NOMO-1 treated with dmso at 0.1 percent for 144 hours (cell line): ENCODE data around the gene FFAR3.
"Not testable (repeated sequence)": the region's sequence is repeated elsewhere in the genome, so short reads cannot be mapped to it uniquely, and the experiment has no call there.

Source experiments
- DNase-seq: peaks from one replicate; lab custom pipeline; 2025; ENCODE audit not compliant: unreplicated experiment; lab: John Stamatoyannopoulos, UW

FFAR3 gene

DNA sequence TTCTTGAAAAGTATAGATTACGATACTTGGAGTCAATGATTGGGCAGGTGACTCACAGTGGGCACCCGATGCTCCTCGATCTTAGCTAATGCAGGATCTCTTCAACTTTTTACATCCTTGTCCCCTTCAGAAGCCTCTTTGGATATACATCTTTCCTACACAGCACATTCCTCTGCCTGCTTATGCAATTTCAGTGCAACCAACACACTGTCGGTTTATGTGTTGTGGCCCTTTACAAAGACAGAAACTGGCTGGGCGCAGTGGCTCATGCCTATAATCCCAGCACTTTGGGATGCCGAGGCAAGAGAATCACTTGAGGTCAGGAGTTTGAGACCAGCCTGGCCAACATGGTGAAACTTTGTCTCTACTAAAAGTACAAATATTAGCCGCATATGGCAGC, 15.2 kb downstream of the FFAR3 start:
- no peak for DNase-seq

DNA sequence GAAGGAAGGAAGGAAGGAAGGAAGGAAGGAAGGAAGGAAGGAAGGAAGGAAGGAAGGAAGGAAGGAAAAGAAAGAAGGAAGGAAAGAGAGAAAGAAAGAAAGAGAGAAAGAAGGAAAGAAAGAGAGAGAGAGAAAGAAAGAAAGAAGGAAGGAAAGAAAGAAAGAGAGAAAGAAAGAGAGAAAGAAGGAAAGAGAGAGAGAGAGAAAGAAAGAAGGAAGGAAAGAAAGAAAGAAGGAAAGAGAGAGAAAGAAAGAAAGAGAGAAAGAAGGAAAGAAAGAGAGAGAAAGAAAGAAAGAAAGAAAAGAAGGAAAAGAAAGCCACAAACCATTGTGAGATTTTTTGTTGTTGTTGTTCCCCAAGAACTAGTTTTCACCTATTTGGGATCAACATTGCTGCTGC, 15.8 kb downstream of the FFAR3 start:
- DNase-seq, result not testable (repeated sequence)

DNA sequence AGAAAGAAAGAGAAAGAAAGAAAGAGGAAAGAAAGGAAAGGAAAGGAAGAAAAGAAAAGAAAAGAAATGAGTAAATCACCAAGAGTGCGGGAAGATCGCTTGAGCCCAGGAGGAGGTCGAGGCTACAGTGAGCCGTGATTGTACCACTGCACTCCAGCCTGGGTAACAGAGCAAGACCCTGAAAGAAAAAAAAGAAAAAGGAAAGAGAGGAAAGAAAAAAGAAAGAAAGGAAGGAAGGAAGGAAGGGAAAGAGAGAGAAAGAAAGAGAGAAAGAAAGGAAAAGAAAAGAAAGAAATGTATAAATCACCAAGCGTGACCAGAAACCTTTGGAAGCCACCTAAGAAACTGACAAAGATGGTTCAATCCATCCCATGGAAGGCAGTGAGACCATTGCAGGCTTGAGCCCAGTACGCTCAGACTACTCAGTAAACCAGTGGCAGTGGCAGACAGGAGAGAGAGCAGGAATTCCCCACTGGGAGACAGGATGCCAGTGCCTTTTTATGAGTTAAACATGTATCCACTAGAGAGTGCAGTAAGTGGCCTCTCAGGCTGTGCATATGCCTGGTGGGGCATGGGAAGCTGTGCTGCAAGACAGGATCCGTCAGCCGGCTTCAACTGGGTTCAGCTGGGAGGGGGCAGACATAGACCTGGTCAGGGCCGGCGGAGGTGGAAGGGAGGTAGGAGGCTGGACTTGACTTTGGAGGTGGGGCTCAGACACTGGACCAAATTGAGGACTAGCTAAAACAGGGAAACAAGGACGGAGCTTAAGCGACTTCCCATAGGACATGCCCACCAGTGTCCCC, 17.4 kb downstream of the FFAR3 start:
- DNase-seq, result no peak

DNA sequence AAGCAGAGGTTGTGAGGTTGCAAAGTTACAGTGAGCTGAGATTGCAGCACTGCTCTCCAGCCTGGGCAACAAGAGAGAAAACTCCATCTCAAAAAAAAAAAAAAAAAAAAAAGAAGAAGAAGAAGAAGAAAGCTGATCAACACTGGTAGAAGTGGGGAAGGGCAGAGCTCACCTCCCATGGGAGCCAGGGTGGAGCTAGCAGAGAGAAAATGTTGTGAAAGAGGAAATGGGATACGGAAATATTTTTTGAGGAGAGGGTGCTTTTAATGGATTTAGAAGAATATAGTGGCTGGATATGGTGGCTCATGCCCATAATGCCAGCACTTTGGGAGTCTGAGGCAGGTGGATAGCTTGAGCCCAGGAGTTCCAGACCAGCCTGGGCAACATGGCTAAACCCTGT, 19.4 kb downstream of the FFAR3 start:
- DNase-seq, result no peak

DNA sequence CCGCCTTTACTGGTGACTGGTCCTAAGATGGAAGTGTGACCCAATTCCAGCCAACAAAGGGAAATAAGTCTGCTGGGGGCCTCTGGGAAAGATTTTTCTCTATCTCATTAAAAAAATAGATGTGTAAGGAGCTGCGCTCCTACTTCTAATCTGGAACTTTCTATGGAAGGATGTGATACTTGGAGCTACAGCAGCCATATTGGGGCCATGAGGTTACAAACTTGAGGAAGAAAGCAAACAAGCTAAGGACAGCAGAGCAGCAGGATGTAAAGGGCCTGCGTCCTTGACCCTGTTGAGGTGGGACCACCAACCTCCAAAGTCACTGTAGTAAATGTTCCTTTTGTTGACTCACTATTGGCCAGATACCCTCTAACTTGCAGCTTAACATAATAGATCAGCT, 20.1 kb downstream of the FFAR3 start:
- no peak for DNase-seq

DNA sequence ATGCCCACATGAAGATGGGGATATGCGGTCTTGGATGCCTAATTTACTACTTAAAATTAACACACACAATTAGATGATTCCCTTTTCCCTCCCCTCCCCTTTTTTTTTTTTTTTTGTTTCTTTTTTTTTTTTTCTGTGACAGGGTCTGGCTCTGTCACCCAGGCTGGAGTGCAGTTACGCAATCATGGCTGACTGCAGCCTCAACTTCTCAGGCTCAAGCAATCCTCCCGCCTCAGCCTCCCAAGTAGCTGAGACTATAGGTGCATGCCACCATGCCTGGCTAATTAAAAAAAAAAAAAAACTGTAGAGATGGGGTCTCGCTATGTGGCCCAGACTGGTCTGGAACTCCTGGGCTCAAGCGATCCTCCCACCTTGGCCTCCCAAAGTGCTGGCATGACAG, 21.3 kb downstream of the FFAR3 start:
- not testable (repeated sequence) for DNase-seq

DNA sequence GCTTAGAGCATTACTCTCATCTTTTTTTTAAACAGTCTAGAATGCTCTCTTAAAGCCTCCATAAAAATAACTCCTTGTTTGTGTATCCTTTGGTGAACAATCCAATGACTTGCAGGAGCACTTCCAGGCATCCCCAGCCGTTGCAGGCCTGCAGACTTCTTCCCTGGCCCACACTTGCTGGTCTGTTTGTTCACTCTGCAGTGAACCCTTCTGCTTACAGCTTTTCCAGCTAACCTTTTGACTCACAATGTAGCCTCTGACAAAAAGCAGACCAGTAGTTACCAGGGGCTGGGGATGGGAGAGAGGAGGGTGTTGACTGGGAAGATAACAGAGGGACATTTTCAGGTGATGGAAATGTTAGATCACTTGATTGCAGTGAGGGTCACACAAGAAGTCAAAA, 21.7 kb downstream of the FFAR3 start:
- no peak for DNase-seq

DNA sequence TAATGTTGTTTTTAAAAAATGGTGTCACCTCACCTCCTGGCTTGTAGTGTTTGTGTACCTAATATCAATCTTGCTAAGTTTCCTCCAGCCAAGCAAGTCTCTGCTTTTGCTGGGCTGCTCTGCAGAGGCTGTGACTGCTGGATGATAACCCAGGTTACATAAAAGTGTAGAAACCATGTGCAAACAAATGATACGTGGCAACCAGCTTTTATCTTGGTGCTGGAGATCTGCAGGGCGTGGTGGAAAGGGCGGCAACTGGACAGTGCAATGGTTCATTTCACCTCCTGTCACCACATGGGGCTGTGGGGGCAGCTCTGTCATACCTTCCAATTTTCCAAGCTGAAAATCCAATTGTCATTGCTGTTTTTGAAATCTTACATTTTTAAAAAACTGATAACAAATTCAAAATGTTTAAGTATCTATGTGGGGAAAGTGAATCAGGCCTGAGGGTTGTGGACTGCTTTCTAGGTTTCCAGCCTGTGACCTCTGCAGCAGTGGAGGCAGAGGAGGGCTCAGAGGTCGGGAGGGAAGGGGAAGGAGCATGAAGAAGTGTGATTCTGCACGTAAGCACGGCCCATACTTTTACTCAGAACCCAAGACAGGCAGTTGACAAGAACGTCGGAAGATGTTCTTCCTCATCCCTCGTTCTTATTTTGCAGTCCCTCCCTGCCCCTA, 22.3 kb downstream of the FFAR3 start:
- DNase-seq, result no peak

DNA sequence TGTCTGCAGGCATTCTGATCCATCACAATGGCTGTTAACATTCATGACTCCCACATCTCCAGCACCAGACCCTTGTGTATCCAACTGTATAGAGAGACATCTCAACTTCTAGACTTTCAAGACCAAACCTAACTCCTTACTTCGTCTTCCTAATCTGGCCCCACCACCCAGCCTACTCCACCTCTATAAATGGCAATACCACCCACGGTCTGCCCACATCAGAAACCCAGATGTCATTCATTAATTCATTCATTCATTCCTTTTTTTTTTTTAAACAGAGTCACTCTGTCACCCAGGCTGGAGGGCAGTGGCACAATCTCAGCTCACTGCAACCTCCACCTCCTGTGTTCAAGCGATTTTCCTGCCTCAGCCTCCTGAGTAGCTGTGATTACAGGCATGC, 23.1 kb downstream of the FFAR3 start:
- no peak for DNase-seq

DNA sequence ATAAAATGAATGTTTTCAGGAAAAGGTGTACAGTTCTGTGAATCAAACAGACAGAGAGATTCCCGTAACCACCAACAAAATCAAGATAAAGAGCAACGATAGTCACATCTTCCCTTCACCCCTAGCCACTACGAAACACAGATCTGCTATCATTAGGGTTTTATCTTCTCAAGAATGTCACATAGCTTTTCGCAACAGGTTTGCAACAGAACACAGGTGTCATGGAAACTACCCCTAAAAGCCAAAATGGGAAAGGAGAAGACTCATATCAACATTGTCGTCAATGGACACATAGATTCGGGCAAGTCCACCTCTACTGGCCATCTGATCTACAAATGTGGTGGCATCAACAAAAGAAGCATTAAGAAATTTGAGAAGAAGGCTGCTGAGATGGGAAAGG, 23.7 kb downstream of the FFAR3 start:
- no peak for DNase-seq

DNA sequence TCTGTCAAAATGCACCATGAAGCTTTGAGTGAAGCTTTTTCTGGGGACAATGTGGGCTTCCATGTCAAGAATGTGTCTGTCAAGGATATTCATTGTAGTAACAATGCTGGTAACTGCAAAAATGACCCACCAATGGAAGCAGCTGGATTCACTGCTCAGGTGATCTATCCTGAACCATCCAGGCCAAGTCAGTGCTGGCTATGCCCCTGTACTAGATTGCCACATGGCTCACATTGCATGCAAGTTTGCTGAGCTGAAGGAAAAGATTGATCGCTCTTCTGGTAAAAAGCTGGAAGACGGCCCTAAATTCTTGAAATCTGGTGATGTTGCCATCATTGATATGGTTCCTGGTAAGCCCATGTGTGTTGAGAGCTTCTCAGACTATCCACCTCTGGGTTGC, 25.3 kb downstream of the FFAR3 start:
- no peak for DNase-seq

DNA sequence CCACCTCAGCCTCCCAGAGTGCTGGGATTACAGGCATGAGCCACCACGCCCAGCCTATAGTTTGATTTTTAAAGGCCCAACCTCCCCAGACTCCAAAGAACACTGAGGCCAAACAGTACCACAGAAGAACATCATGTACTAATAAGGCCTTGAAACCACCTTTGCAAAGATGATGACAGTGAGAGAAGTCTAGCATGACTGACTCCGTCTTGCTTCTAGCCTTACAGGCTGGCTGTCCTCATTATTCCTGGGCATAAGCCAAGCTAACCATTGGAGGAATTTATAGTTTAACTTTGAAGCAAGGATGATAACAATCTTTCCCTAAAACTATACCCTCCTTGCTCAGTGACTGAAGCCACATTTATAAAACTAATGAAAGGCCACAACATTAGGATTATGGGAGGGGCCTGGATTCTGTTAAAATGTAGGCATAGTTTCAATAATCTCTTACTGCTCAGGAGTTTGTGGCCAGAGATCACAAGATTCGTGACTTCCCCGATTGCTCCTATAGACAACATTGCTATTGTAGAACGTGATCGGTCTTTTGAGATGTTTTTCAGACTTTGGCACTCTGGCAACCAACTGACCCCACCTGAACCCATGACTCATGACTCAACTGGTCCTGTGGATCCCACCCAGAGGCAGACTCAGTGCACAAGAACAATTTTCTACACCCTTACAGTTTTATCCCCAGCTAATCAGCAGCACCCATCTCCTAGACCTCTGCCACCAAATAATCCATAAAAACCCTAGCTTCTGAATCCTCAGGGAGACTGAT, 30.2 kb downstream of the FFAR3 start:
- DNase-seq, result no peak

DNA sequence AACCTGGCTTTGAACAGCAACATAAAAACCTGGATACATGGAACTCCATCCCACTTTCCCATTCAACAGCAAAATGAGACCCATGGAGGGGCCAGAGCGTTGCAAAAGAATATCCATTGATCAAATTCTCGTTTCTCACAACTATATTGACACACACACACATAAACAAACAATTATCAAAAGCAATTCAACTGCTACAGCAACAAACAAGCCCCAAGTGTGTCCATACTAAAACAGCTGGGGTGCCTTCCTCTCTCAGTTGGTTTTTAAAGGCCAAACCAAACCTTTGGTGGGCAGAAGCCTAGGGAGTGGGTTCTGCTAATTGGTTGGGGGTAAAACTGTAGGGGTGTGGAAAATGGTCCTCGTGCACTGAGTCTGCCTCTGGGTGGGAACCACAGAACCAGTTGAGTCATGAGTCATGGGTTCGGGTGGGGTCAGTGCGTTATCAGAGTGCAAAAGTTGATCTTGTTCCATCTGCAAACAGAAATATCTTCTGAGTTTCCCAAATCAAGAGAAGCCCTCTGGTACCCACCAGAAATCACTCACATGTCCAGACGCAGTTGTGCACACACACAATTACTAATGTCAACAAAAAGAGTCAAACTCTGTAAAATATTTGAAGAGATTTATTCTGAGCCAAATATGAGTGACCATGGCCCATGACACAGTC, 31.1 kb downstream of the FFAR3 start:
- DNase-seq, result no peak

DNA sequence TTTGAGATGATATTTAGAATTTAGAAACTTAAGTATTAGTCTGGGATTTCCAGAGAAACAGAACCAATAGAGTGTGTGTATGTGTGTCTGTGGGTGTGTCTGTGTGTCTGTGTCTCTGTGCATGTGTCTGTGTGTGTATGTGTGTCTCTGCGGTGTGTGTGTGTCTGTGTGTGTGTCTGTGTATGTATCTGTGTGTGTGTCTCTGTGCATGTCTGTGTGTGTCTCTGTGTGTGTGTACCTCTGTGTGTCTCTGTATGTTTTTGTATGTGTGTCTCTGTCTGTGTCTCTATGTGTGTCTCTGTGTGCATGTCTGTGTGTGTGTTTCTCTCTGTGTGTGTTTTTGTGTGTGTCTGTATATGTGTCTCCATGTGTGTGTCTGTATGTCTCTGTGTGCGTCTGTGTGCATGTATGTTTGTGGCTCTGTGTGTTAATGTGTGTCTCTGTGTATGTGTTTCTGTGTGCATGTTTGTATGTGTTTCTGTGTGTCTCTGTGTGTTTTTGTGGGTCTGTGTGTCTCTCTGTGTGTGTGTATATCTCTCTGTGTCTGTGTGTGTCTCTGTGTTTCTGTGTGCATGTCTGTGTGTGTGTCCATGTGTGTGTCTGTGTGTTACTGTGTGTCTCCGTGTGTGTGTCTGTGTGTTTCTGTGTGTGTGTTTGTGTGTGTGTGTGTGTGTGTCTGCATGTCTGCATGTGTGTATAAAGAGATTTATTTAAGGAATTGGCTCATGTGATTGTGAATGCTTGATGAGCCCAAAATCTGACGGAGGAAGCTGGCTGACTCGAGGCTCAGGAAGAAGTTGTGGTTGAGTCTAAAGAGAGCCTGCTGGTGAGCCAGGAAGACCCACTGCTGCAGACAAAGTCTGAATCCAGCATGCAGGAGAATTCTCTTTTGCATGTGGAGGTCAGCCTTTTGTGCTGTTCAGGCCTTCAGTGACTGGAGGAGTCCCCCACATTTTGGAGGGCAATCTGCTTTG, 34.8 kb downstream of the FFAR3 start:
- DNase-seq, result no peak

DNA sequence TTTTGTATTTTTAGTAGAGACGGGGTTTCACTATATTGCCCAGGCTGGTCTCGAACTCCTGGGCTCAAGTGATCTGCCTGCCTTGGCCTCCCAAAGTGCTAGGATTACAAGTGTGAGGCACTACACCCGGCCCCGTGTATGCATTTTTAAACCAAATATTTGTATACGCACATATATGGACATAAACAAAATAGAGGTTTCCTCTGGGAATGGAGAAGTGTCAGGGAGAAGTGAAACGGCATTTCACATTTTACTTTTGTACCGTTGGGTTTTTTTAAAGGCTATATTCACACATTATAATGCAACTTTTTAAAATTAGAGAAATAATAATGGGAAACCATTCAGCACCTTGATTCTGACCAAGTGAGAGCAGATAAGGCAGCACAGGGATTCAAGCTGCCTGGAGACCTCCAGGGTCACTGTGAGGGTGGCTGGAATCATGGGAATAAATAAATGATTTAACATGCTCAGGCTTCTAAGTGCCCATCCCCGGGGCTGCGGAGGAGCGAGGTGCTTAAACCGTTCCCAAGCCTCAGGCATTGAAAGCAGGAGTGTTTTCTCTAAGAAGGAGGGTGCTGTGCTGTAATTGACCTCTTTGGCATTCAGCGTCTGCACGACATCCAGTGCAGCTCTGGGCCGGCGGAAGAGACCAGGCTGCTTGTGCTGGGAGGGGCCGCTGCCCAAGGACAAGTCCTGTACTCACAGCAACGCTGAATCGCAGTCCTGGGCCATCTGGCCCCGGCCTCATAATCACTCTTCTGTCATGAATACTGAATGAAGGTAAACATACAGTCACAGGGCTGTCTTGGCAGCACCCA, 37.3 kb downstream of the FFAR3 start:
- DNase-seq, result no peak

DNA sequence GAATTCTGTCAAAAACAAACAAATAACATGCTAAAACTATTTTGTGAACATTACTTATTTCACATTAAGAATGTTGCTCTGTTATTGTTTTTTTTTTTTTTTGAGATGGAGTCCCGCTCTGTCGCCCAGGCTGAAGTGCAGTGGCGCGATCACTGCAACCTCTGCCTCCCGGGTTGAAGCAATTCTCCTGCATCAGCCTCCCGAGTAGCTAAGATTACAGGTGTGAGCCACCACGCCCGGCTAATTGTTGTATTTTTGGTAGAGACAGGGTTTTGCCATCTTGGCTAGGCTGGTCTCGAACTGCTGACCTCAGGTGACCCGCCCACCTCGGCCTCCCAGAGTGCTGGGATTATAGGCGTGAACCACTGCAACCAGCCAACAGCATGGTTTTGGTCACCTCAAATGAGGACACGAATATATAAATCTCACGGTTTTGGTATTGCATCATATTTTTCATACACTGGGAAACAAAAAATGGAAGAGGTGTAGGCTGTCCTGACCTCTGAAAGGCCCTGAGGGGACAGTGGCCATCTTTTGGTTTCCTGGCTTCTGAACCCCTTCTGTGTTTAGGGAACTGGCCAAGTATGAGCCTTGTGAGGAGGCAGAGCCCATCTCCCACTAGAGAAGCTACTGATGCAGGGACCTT, 38.1 kb downstream of the FFAR3 start:
- DNase-seq, result no peak

DNA sequence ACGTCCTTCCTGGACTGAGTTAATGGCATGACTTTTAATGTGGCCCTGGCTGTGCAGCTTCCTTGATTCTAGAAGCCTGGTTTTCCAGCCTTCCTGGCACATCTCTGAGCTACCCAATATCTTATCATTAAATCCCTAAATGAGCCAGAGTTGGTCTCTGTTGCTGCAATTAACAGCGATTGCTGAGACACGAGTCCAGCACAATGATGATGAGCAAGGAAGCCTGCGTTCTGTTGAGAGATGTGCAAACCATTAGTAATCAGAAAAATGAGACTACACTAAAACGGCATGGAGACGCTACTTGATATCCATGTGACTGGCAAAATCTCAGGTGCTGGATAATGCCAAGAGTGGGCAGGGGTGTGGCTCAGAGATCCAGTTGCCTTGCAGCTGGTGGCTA, 38.8 kb downstream of the FFAR3 start:
- DNase-seq, result no peak

DNA sequence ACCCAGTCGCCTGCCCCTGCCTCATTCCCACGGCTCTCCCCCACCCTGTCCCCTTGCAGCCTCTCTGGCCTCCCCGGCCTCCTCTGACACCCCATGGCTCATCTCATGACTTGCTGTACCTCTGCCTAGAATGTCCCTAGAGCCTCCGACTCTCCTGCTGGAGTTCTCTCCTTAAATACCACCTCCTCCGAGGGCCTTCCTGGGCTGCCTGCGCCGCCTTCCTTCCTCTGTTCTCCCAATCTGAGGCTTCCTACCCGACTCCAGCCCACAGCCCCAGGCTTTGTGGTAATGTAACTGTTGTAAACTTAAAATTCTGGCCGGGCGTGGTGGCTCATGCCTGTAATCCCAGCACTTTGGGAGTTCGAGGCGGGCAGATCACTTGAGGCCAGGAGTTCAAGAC, 40.3 kb downstream of the FFAR3 start:
- DNase-seq, result no peak

DNA sequence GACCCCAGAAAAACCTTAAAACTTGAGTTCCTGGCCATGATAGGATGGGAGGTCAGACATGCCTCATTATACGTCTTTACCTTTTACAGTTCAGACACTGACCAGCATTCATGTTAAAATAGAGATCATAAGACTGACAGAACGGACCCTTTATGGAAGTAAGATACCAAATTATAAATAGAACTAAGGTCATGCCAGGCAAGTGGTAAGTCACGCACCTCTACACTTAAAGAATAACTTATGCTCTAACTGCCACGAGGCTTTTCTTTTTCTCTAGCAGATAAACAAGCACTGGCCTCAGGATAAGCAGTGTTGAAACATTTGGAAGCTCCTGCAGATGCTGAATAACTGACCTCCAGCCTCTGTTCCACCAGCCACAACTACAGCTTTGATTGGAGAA, 41.0 kb downstream of the FFAR3 start:
- no peak for DNase-seq
